Mesothelial cell of epicardium (in vitro differentiated cells): ENCODE data around the gene SPTBN1. TPM values are rescaled to one million over a fixed set of nuclear protein-coding genes. Genes with fewer than 3 reads are reported as not detected.

Source experiments
- DNase-seq, 2 experiments: peaks; one replicate each; pipeline ENCODE4 v3.0.0; 2021; ENCODE audit warnings: low spot score in 2 of 2; ENCODE audit not compliant: unreplicated experiment in 2 of 2
- H3K27ac Mint-ChIP-seq: 2 replicates; pipeline ENCODE4 v1.8.0; 2021; ENCODE audit warnings: mixed read lengths
- H3K27me3 Mint-ChIP-seq: 2 replicates; pipeline ENCODE4 v1.8.0; 2021; ENCODE audit warnings: low read depth, mixed read lengths
- H3K36me3 Mint-ChIP-seq: 2 replicates; pipeline ENCODE4 v1.8.0; 2021; ENCODE audit warnings: mixed read lengths
- H3K4me1 Mint-ChIP-seq: 2 replicates; pipeline ENCODE4 v1.8.0; 2021; ENCODE audit warnings: mixed read lengths
- H3K4me3 Mint-ChIP-seq: 2 replicates; pipeline ENCODE4 v1.8.0; 2021; ENCODE audit warnings: mild to moderate bottlenecking, moderate library complexity, mixed read lengths
- H3K9me3 Mint-ChIP-seq: 2 replicates; pipeline ENCODE4 v1.8.0; 2021; ENCODE audit warnings: mixed read lengths
- CTCF ChIP-seq: fragments of 200-600 bp; sonication (generic); IDR thresholded peaks from one replicate; pipeline ENCODE4 v1.5.0; 2021; ENCODE audit warnings: antibody characterized with exemption; ENCODE audit not compliant: unreplicated experiment
- total RNA-seq: library from RNA; stranded (reverse); gene quantifications from 3 replicates; pipeline ENCODE4 v1.2.1, GENCODE V29; 2021

Gene SPTBN1
- total RNA-seq, 1 donor from 2014 or later, result 281 TPM

GRCh38 chr2:54555318-54555837 lies 99.3 kb downstream of the SPTBN1 start:
- TF ChIP-seq CTCF, result no peak
- no peaks in the 10 kb centered on the region for H3K27me3 Mint-ChIP-seq
- DNase-seq, result no peak
- peaks cover 56% of the 10 kb centered on the region for H3K4me1 Mint-ChIP-seq
- H3K4me3 Mint-ChIP-seq, result no peak overlapping the region
- H3K27ac Mint-ChIP-seq, result peak overlapping the region; percentile 18
- H3K9me3 Mint-ChIP-seq, result no peaks in the 10 kb centered on the region
- no peaks in the 10 kb centered on the region for H3K36me3 Mint-ChIP-seq

GRCh38 chr2:54556621-54557121 lies 100.5 kb downstream of the SPTBN1 start:
- no peak for DNase-seq
- Mint-ChIP-seq H3K4me1 (peaks cover 54% of the 10 kb centered on the region), H3K9me3 (no peaks in the 10 kb centered on the region), H3K27me3 (no peaks in the 10 kb centered on the region), H3K36me3 (no peaks in the 10 kb centered on the region), H3K27ac (peak overlapping the region; percentile 91), H3K4me3 (peak overlapping the region; percentile 72)
- no peak for TF ChIP-seq CTCF

- H3K4me1 Mint-ChIP-seq, result peaks cover 55% of the 10 kb centered on the region
Measured at GRCh38 chr2:54557211-54557600, 101.1 kb downstream of the SPTBN1 start.

GRCh38 chr2:54557601-54558187 lies 101.6 kb downstream of the SPTBN1 start:
- Mint-ChIP-seq H3K9me3 (no peaks in the 10 kb centered on the region), H3K27ac (peak overlapping the region; percentile 91), H3K4me3 (peak overlapping the region; percentile 72), H3K36me3 (no peaks in the 10 kb centered on the region), H3K4me1 (peaks cover 58% of the 10 kb centered on the region), H3K27me3 (no peaks in the 10 kb centered on the region)
- TF ChIP-seq CTCF, result no peak
- peak; percentile 39 to 77 for DNase-seq

More at GRCh38 chr2:54557211-54557600, 101.1 kb downstream of the SPTBN1 start:
- Mint-ChIP-seq H3K9me3 (no peaks in the 10 kb centered on the region), H3K36me3 (no peaks in the 10 kb centered on the region), H3K27me3 (no peaks in the 10 kb centered on the region), H3K4me3 (peak overlapping the region; percentile 72), H3K27ac (peak overlapping the region; percentile 91)
- TF ChIP-seq CTCF, result no peak
- no peak for DNase-seq

GRCh38 chr2:54558188-54559005 lies 102.3 kb downstream of the SPTBN1 start:
- H3K27ac Mint-ChIP-seq, result peak overlapping the region; percentile 97
- TF ChIP-seq CTCF, result no peak
- H3K27me3 Mint-ChIP-seq, result no peaks in the 10 kb centered on the region
- H3K4me1 Mint-ChIP-seq, result peaks cover 58% of the 10 kb centered on the region
- peak; percentile 37 to 77 for DNase-seq
- no peaks in the 10 kb centered on the region for H3K9me3 Mint-ChIP-seq
- H3K4me3 Mint-ChIP-seq, result peak overlapping the region; percentile 92
- no peaks in the 10 kb centered on the region for H3K36me3 Mint-ChIP-seq
